IPS DF 19.7 (cell line): ENCODE measurements around the gene VAV2.
"Not testable (repeated sequence)": the region's sequence is repeated elsewhere in the genome, so short reads cannot be mapped to it uniquely, and the experiment has no call there.

Source experiments
- DNase-seq: peaks from one replicate; pipeline ENCODE4 v3.0.0-alpha.2; 2013; ENCODE audit warnings: low read depth, low spot score

VAV2 gene

DNA sequence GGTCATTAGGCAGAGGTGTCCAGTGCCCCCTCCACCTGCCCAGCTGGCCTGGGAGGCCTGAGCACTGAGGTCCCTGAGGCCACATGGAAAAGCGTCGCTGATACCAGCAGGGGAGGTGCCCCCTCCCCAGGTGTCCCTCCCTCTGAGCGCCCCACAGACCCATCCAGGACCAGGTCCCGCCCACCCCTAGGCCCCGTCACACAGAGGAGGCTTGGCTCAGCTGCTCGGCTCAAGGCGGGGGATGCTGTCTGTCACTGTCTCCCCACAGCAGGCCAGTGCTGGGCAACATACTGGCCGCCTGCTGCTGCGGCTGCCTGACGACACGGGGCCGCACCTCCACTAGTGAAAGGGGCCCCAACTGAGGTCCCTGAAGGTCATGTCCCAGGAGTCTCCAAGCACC lies 71.7 kb downstream of the VAV2 start:
- no peak for DNase-seq

DNA sequence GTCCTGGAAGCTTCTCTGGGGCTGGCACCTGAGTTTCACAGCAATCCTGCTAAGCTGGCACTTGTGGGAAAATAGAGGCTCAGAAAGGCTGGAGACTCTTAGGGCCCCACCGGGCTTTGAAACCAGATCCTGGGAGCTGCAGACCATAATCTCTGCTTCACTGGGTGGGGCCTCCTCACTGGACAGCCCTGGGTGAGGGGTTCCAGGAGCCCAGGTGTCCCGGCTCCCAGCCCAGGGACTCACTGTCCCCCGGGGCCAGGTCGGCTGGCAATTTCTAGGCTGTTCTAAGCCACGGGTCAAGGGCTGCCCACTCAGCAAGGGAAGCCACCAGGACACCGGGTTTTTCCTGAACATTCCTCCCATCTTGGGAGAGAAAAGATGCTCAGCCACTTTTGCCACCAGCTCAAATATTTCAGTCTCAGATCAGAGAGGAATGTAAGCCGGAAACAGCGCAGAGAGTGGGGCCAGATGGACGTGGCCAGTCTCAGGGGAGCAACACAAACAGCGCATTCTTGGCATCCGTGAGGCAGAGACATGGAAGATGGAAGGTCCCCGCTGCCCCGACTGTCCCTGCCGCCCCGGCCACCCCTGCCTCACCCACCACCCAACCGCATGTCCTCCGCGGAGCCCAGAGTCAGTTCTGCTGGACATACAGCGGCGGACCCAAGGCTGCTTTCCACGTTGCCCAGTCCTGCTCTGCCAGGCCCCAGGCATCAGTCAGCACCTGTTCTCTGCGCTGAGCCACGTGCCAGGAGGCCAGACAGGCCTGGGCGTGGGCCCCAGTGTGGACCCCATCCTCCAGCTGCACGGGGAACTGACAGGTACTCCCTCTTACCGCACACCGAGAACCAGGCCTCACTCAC lies 72.6 kb downstream of the VAV2 start:
- no peak for DNase-seq

GRCh38 chr9:133918111-133918813 lies 73.9 kb downstream of the VAV2 start:
- DNase-seq = no peak

DNA sequence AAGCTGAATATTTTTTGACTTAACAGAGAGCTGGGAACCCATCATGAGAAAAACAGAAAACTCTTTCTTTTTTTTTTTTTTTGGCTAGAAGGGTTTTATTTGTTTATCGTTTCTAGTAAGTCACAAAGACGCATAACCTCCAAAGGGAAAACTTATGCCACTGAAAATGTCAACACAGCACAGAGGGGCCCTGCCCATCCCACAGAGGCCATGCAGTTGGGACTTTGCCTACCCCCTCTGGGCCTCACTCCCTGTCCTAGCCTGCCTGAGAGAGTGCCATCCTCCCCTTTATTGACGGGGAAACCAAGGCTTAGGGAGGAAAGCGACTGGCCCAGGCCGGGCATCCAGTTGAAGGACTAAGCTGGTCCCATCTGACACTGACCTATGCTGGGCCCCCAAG lies 74.7 kb downstream of the VAV2 start:
- DNase-seq = no peak

DNA sequence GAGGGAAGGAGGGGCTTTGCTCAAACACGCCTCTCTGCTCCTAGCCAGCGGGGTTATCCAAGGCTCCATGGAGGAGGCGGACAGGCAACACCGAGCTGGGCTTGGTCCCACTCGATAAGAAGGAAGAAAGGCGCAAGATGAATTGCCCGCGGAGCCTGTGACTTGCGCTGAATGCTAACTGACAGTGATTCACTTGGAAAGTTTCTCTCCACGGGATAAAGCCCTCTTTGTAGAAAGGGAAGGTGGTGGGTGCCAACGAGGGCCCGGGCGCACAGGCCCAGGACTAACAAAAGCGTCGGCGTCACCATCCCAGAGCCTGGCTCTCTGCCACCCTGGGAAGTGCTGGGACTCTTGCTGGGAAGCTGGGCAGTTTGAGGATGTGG lies 76.0 kb downstream of the VAV2 start:
- DNase-seq = no peak

- no peak for DNase-seq
These were observed 76.5 kb downstream of the VAV2 start for GRCh38 chr9:133915534-133916158.

DNA sequence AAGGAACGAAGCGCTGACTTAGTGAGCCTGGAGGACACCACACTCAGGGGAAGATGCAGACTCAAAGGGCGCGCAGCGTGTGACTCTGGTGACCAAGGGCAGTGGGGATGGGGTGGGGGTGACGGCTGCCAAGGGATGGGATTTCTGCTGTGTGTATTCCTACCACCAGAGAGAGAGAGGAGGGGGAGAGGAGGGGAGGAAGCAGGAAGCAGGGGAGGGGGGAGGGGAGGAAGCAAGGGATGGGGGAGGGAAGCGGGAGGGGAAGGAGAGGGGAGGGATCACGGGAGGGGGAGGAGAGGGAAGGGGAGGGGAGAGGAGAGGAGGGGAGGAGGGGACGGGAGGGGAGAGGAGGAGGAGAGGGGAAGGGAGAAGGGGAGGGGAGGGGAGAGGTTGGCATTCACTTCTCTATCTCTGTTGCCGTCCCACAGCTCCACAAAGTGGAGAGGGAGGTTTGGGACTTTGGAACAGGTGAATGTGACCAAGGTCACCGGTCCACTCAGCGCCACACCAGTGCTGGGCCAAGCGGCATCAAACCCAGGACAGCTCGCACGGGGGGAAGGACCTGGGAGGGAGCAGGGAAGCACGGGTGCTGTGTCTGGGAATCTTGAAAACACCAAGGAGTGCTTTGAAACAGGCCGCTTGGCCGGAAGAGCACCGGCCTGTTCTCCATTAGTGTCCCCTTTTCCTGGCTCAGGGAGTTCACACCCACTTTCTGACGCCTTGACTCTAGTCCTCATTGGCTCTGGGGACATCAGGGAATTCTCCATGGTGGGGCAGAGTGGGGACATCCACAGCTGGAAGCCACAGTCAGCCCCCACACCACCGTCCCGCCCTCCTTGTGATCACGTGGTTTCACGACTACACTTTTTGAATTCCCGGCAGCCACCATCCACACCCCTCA lies 77.4 kb downstream of the VAV2 start:
- DNase-seq = no peak

GRCh38 chr9:133913571-133914369 lies 78.4 kb downstream of the VAV2 start:
- no peak for DNase-seq

DNA sequence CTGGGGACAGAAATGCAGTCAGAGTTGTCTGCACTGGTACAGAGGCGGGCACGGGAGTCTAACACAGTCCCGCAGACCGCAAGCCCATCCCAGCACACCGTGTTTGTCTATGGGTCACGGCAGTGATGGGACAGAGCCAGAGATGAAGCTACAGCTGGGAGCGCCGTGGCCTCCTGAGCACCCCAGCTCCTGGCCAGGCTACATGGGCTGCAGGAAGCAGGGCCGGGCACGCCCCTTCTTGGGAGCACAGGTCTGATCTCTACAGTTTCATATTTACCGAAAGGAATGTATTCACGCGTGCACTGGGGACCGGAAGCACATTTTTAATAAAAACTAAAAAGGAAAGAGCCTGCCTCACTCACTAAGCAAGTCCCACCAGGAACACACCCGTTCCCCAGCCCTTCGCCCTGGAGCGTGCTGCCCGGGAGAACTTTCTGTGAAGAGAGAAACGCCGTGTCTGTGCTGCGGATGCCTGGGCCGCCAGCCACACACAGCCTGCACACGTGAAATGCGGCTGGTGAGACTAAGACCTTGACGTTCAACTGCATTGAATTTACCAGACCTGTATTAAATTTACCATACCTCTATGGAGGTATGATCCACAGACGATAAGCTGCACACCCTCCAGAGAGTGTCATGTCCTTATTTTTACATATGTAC lies 81.1 kb downstream of the VAV2 start:
- DNase-seq = no peak

DNA sequence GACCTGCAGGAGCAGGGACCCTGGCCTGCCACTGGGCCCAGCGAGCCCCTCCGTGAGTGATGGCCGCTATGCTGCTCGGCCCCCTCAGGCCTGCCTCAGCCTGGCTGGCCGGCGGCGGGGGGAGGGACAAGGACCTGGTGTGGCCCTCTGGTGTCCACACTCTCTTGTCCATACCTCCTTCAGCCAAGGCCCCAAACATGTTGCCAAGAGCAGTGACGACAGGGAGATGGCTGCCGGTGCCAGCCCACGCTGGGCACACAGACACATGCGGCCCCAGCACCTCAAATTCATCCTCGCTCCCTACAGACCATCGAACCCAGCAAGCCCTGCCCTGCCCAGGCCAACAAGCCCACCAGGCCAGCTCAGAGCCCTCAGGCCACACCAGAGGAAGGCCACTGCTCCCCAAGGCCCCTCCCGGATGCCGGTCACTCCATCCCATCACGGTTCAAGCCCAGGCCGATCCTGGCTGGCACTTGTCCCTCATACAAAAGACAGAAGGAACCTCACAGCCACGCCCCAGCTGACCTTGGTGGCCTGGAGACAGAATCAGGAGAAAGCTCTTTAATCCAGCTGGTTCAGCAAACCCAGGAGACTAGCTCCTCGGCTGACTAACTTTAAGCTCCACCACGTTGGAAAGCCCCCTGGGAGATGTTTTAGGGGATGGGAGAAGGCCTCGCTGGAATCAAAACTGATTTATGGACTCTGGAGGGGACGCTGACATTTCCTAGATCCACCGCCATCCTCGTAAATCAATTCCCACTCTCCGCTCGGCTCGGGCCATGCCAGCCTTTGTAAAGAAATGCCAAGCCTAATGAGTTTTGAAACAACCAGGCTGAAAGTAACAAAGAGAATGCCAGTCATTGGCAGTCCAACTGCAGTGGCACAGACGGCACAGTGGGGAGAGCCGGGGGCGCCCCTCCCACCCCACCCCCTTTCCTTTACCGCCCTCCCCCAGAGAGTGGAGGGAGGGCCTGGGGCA lies 84.9 kb downstream of the VAV2 start:
- DNase-seq = no peak

- DNase-seq = no peak
These were observed 85.9 kb downstream of the VAV2 start for GRCh38 chr9:133906218-133906617.

GRCh38 chr9:133905493-133905892 lies 86.6 kb downstream of the VAV2 start:
- no peak for DNase-seq

DNA sequence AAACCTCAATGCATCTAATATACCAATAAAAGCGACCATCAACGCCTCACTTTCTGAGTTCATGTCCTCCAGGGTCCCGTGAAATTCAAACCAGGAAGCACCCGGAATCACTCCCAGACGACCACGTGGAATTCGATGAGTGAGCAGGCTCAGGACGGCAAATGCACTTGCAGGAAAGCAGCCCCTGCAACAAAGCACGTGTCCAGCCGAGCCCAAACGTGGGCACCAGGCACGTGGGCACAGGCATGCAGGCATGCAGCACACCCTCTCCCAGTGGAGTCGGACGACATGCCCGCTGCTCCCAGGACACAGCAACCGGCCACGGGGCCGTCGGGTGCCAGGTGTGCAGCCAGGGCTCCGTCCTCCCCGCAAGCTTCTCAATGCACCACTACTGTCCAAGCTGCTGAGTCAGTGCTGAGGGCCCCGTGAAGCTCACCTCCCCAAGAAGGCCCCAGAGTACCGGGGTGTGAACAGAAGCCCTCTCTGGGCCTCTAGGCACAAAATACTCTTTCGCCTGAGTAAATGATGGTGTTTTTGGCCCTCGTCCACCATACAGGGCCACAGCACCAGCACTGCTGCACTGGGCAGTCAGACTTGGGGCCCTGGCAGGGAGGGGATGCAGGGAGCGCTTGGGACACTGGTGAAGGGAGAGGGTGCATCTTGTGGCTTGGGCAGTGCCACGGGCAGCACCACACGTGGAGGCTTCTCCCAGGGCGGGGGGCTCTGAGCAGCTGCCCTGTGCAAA lies 87.6 kb downstream of the VAV2 start:
- DNase-seq = no peak

DNA sequence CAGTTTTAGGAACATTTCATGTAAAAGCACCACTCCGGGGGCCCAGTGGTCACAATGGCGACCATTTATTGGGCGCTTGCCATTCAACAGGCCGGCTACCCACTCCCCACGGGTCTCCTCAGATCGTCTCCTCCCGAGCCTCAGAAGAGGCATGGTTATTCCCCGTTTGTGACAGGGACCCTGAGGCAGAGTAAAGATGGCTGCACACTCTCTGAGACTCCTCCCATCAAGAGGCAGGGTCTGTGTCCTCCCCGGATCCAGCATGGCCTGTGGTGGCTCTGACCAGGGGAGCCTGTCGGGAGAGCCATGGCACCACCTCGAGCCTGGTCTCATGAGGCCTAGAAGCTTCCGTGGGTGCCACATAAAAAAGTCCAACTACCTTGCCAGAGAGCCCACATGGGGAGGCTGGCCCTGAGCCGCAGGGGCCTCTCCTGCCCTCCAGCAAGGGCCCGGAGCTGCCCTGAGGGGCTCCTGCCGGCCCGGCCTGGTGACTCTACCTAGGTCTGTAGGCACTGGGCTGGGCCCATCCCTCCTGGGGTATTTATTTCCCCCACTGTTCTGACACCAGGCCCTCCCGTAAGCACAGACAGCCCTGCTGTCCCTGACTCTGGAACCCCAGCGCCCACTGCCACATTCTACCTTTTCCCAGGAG lies 90.8 kb downstream of the VAV2 start:
- DNase-seq = no peak

- DNase-seq = no peak
These were observed 94.4 kb downstream of the VAV2 start for GRCh38 chr9:133897675-133898074.

DNA sequence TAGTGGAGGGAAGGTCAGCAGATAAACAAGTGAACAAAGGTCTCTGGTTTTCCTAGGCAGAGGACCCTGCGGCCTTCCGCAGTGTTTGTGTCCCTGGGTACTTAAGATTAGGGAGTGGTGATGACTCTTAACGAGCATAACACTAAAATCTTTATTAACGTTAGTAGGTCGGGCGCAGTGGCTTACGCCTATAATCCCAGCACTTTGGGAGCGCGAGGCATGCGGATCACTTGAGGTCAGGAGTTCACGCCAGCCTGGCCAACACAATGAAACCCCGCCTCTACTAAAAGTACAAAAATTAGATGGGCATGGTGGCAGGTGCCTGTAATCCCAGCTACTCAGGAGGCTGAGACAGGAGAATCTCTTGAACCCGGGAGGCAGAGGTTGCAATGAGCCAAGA lies 96.1 kb downstream of the VAV2 start:
- not testable (repeated sequence) for DNase-seq

GRCh38 chr9:133895335-133895734 lies 96.8 kb downstream of the VAV2 start:
- DNase-seq = no peak
